ENCODE data around the gene CD200R1.

The CD200R1 gene

GRCh38 chr3:112976953-112977352, 2.0 kb upstream of the CD200R1 start:
- no peak for TF ChIP-seq CTCF (conservative IDR thresholded peaks at IDR 0.05; ENCODE audit: low read depth, low read length)
- no peak for DNase-seq (ENCODE audit: low read depth)
- H3K4me3 ChIP-seq (ENCODE audit: low read depth, low read length): no peak overlapping the region

- no peak for DNase-seq (ENCODE audit: low read depth)
- no peak for TF ChIP-seq CTCF (conservative IDR thresholded peaks at IDR 0.05; ENCODE audit: low read depth, low read length)
- H3K4me3 ChIP-seq (ENCODE audit: low read depth, low read length): no peak overlapping the region
Measured at GRCh38 chr3:112976001-112976400, 1.1 kb upstream of the CD200R1 start.

- TF ChIP-seq CTCF (conservative IDR thresholded peaks at IDR 0.05; ENCODE audit: low read depth, low read length): no peak
- DNase-seq (ENCODE audit: low read depth): no peak
- no peak overlapping the region for H3K4me3 ChIP-seq (ENCODE audit: low read depth, low read length)
Measured at GRCh38 chr3:112974178-112974517, 755 bp downstream of the CD200R1 start.

- no peak for TF ChIP-seq CTCF (conservative IDR thresholded peaks at IDR 0.05; ENCODE audit: low read depth, low read length)
- no peak for DNase-seq (ENCODE audit: low read depth)
- H3K4me3 ChIP-seq (ENCODE audit: low read depth, low read length): no peak overlapping the region
Measured at GRCh38 chr3:112973325-112974177, 1.4 kb downstream of the CD200R1 start.

- TF ChIP-seq CTCF (conservative IDR thresholded peaks at IDR 0.05; ENCODE audit: low read depth, low read length): no peak
- no peak overlapping the region for H3K4me3 ChIP-seq (ENCODE audit: low read depth, low read length)
- no peak for DNase-seq (ENCODE audit: low read depth)
Measured at GRCh38 chr3:112972158-112972557, 2.7 kb downstream of the CD200R1 start.

- DNase-seq (ENCODE audit: low read depth): no peak
- no peak for TF ChIP-seq CTCF (conservative IDR thresholded peaks at IDR 0.05; ENCODE audit: low read depth, low read length)
- H3K4me3 ChIP-seq (ENCODE audit: low read depth, low read length): no peak overlapping the region
Measured at GRCh38 chr3:112967828-112968227, 7.1 kb downstream of the CD200R1 start.

- TF ChIP-seq CTCF (conservative IDR thresholded peaks at IDR 0.05; ENCODE audit: low read depth, low read length): no peak
- H3K4me3 ChIP-seq (ENCODE audit: low read depth, low read length): no peak overlapping the region
- no peak for DNase-seq (ENCODE audit: low read depth)
Measured at GRCh38 chr3:112967425-112967824, 7.5 kb downstream of the CD200R1 start.
